HL-60 (cell line): Measurements from ENCODE around the gene ARHGEF37.

Source experiments
- DNase-seq, 2 experiments: peaks; one replicate each; pipeline ENCODE4 v3.0.0-alpha.2; 2010 to 2020; ENCODE audit warnings: low read depth in 1 of 2, low spot score in 1 of 2
- H3K27ac ChIP-seq: fragments of 250-450 bp; sonication (Bioruptor Pico); replicated peaks from 2 replicates; pipeline ENCODE4 v1.5.1; 2020; ENCODE audit warnings: mild to moderate bottlenecking, moderate library complexity
- H3K27me3 ChIP-seq: fragments of 250-450 bp; sonication (Bioruptor Pico); 2 replicates; pipeline ENCODE4 v1.5.1; 2021; ENCODE audit warnings: mild to moderate bottlenecking, moderate library complexity; ENCODE audit not compliant: insufficient read depth, poor library complexity, severe bottlenecking
- H3K4me3 ChIP-seq: replicated peaks from 2 replicates; pipeline ENCODE4 v1.5.1; 2011; ENCODE audit warnings: mild to moderate bottlenecking, control low read depth, low read length; ENCODE audit not compliant: insufficient read depth
- CTCF ChIP-seq: IDR thresholded peaks from one replicate; pipeline ENCODE4 v1.5.1; 2011; ENCODE audit warnings: low read length, control low read depth, inconsistent platforms; ENCODE audit not compliant: insufficient read depth
- GABPA ChIP-seq: IDR thresholded peaks from 2 replicates; pipeline ENCODE4 v1.6.1; 2012; ENCODE audit warnings: low read depth
- POLR2AphosphoS5 ChIP-seq: IDR thresholded peaks from 2 replicates; pipeline ENCODE4 v1.6.1; 2012; ENCODE audit warnings: low read depth
- REST ChIP-seq: IDR thresholded peaks from 2 replicates; pipeline ENCODE4 v1.6.1; 2012; ENCODE audit warnings: low read depth; ENCODE audit not compliant: insufficient replicate concordance
- SPI1 ChIP-seq: IDR thresholded peaks from 2 replicates; pipeline ENCODE4 v1.6.1; 2012; ENCODE audit warnings: low read depth, mild to moderate bottlenecking, borderline replicate concordance

ARHGEF37 gene

GRCh38 chr5:149658299-149658698, 77.0 kb downstream of the ARHGEF37 start:
- TF ChIP-seq SPI1 (no peak), POLR2AphosphoS5 (no peak), GABPA (no peak), CTCF (no peak), REST (no peak)
- no peak for DNase-seq
- H3K4me3 ChIP-seq: no peak overlapping the region
- H3K27me3 ChIP-seq: no peaks in the 10 kb centered on the region
- no peak overlapping the region for H3K27ac ChIP-seq

GRCh38 chr5:149664083-149664482, 82.8 kb downstream of the ARHGEF37 start:
- Histone ChIP-seq H3K4me3 (no peak overlapping the region), H3K27ac (no peak overlapping the region), H3K27me3 (no peaks in the 10 kb centered on the region)
- no peak for DNase-seq
- TF ChIP-seq POLR2AphosphoS5 (no peak), SPI1 (no peak), GABPA (no peak), CTCF (no peak), REST (no peak)

- TF ChIP-seq REST (no peak), CTCF (no peak), SPI1 (no peak), GABPA (no peak), POLR2AphosphoS5 (no peak)
- DNase-seq: no peak
- Histone ChIP-seq H3K4me3 (no peak overlapping the region), H3K27me3 (no peaks in the 10 kb centered on the region), H3K27ac (no peak overlapping the region)
Measured at GRCh38 chr5:149664666-149665415, 83.5 kb downstream of the ARHGEF37 start.
